Measurements from ENCODE around the gene PRR16.

GRCh38 chr5:120576588-120576987 is 112.5 kb downstream of the PRR16 start:
- no peak for TF ChIP-seq POLR2A (IDR thresholded peaks at IDR 0.05; ENCODE audit: low read length)
- no peak for TF ChIP-seq GATA1 (IDR thresholded peaks at IDR 0.05; ENCODE audit: low read depth, low read length)
